Bronchial epithelial cell (primary cell): ENCODE measurements around the gene FOXP4. TPM values are rescaled to one million over a fixed set of nuclear protein-coding genes. Genes with fewer than 3 reads are reported as not detected.

ENCODE experiments used
- DNase-seq: peaks from one replicate; pipeline ENCODE4 v3.0.0-alpha.2; 2010; ENCODE audit warnings: low read depth
- FAIRE-seq: peaks from 2 replicates; lab custom pipeline; 2011; peaks lifted over from hg19 to GRCh38; lab: Jason Lieb, UNC
- H3K27me3 ChIP-seq: 2 replicates; pipeline ENCODE4 v1.5.1; 2011; ENCODE audit warnings: low read length; ENCODE audit not compliant: control insufficient read depth, insufficient read depth
- H3K36me3 ChIP-seq: 2 replicates; pipeline ENCODE4 v1.5.1; 2011; ENCODE audit warnings: low read length; ENCODE audit not compliant: control insufficient read depth, insufficient read depth
- H3K4me3 ChIP-seq: 2 replicates; pipeline ENCODE4 v1.5.1; 2011; ENCODE audit warnings: mild to moderate bottlenecking, low read depth, low read length, control low read depth
- total RNA-seq: library from RNA; depleted of rRNA; stranded (reverse); fragments of >200 nt; gene quantifications from 2 replicates; pipeline ENCODE4 v1.2.1, GENCODE V29; 2014
- TF ChIP-seq, protein P1 (sequence below): IDR thresholded peaks from 2 replicates; pipeline ENCODE4 v1.5.1; 2011; ENCODE audit warnings: mild to moderate bottlenecking, moderate library complexity, low read length, control low read depth, inconsistent platforms; ENCODE audit not compliant: insufficient read depth, severe bottlenecking

FOXP4 gene
- total RNA-seq, 1 donor from 2014 or later = 2.1 TPM

DNA sequence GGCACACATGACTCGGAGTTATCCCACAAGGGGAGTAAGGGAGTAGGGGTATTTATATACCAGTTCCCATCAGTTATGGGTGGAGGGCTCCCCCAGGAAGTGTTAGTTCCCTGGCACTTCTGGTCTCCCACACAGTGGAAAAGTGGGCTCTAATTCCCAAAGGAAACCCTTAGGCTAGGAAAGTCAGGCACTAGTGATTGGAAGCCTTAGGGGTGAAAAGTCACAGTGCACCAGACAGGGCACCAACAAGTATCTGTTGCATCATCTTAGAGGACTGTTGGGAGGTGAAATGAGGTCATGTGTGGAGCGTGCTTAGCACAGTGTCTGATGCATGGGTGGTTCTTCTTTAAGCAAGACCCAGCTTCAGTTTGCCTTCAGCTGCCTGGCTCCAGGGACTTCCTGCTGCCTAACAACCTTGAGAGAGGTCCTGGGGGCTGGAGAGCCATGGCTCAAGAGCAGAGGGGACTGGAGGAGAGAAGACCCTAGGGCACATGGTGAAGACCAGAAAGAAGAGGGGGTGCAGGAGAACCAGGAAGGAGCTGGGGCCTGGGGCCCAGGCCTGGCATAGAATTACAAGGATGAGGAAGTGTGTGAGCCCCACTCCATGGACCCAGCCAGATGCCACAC lies 7.5 kb upstream of the FOXP4 start:
- Histone ChIP-seq H3K4me3 (no peak overlapping the region), H3K27me3 (no peaks in the 10 kb centered on the region), H3K36me3 (no peaks in the 10 kb centered on the region)
- DNase-seq = peak; percentile 49
- TF ChIP-seq, protein P1, sequence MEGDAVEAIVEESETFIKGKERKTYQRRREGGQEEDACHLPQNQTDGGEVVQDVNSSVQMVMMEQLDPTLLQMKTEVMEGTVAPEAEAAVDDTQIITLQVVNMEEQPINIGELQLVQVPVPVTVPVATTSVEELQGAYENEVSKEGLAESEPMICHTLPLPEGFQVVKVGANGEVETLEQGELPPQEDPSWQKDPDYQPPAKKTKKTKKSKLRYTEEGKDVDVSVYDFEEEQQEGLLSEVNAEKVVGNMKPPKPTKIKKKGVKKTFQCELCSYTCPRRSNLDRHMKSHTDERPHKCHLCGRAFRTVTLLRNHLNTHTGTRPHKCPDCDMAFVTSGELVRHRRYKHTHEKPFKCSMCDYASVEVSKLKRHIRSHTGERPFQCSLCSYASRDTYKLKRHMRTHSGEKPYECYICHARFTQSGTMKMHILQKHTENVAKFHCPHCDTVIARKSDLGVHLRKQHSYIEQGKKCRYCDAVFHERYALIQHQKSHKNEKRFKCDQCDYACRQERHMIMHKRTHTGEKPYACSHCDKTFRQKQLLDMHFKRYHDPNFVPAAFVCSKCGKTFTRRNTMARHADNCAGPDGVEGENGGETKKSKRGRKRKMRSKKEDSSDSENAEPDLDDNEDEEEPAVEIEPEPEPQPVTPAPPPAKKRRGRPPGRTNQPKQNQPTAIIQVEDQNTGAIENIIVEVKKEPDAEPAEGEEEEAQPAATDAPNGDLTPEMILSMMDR = no peak
- FAIRE-seq = no peak

GRCh38 chr6:41539204-41539603 lies 7.0 kb upstream of the FOXP4 start:
- Histone ChIP-seq H3K36me3 (no peaks in the 10 kb centered on the region), H3K4me3 (no peak overlapping the region), H3K27me3 (no peaks in the 10 kb centered on the region)
- DNase-seq (no peak), FAIRE-seq (no peak)
- TF ChIP-seq, protein P1 = no peak

GRCh38 chr6:41541364-41541763 lies 4.8 kb upstream of the FOXP4 start:
- no peak for FAIRE-seq
- Histone ChIP-seq H3K36me3 (no peaks in the 10 kb centered on the region), H3K4me3 (no peak overlapping the region), H3K27me3 (no peaks in the 10 kb centered on the region)
- TF ChIP-seq, protein P1 = no peak
- no peak for DNase-seq

DNA sequence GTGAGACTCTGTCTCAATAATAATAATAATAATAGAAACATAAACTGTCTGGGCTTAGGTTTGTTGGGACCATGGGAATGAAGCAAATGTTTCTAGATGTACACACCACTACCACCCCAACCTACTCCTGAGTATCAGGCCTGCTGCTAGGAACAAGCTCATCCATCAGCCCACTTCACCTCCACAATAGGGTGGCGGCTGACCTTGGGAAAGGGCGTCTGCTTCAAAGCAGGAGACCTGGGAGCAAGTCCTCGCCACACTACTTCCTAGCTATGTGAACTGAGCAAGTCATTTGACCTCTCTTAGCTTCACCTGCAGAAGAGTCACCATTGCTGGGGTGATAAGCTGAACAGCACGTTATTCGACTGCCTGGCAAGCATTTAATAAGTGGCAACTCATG lies 3.1 kb upstream of the FOXP4 start:
- FAIRE-seq (no peak), DNase-seq (no peak)
- H3K36me3 ChIP-seq = no peaks in the 10 kb centered on the region
- TF ChIP-seq, protein P1 = no peak
- no peaks in the 10 kb centered on the region for H3K27me3 ChIP-seq
- H3K4me3 ChIP-seq = no peak overlapping the region

DNA sequence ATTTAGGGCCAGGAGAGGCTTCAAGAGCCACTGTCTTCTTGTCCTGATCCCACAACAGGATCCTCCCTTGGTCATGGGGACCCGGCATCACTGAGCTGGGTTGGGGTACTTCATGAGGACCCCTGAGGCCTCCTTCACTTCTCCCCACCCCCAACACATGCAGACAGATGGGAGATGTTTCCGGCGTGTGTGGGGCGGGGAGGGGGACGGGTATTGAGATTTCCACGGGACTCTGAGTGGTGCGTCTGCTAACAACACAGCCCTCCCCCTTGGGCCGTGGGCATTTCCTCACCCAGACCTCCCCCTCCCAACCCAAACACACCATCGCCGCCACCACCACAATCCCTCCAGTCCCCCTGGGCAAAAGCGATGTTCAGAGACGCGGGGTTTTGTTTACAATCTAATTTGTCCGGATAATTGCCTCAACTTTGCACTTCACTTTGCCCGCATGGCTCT lies 906 bp upstream of the FOXP4 start:
- FAIRE-seq (no peak), DNase-seq (no peak)
- Histone ChIP-seq H3K4me3 (peak overlapping the region; percentile 60), H3K27me3 (no peaks in the 10 kb centered on the region), H3K36me3 (no peaks in the 10 kb centered on the region)
- TF ChIP-seq, protein P1 = no peak

DNA sequence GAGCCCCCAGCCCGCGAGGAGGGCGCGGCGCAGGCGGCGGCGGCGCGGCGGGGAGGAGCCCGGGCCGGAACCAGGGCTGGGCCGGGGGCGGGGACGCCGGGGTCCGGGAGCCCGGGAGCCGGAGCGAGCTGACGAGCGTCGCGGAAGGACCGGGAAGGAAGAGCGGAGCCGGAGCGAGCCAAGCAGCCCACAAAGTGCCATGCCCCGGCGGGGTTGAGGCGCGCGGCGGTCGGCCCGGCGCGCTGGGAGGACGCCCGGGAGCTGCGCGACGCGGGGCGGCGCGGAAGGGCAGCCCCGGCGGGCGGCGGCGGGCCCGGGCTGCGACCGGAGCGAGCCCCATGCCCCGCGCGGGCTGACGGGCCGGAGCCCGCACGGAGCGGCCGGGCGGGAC lies 289 bp downstream of the FOXP4 start:
- DNase-seq (no peak), FAIRE-seq (no peak)
- Histone ChIP-seq H3K27me3 (no peaks in the 10 kb centered on the region), H3K4me3 (peak overlapping the region; percentile 60), H3K36me3 (no peaks in the 10 kb centered on the region)
- TF ChIP-seq, protein P1 = no peak
